GM21515 (cell line): ENCODE results near the gene SUPT3H.

Source experiments
- ATAC-seq: cut with Tn5 transposase; IDR thresholded peaks from one replicate; pipeline ENCODE4 v1.9.1; 2021; ENCODE audit not compliant: unreplicated experiment

The SUPT3H gene

DNA sequence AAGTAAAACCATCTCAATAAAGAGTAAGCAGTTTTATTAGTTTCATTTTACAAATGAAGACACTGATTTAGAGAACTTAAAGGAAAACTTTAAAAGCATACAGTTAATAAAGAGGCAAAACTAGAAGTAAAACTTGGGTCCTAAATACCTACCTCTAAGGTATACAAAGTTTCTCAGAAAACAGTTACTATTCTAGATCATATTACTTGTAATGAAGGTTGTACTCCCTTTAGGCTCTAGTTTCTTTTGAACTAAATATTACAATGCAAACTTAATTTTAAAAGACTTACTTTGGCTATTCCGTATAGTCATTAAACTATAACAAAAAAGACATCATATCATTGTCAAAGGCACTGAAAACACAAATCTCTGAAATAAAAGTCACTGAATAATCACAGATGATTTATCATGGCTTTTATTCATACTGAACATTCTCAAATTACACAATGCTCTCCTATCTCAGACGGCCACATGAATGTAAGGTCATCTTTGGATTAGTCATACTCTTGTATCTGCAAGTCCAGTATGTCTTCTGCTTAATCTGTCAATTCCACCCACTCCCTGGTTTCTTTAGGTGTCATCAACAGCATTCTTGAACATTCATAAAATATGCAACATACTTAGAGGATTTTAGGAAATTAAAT, 411.2 kb downstream of the SUPT3H start:
- ATAC-seq, result no peak

DNA sequence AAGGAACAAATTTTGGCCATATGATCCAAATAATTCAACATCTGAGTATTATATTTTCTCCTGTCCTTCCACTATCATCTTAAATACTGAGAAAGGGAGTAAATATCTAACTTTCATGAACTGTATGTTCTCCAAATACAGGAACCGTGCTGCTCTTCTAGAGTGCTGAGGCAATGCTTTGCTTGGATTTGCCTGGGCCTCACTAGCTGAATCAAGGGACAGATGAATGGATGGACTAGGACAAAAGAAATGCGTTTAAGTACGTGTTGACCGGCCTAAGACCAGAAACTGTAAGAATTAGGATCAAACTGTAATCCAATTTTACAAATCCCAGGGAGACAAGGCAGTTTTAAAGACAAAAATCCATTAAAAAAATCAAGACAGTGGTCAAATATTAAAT, 412.0 kb downstream of the SUPT3H start:
- no peak for ATAC-seq

DNA sequence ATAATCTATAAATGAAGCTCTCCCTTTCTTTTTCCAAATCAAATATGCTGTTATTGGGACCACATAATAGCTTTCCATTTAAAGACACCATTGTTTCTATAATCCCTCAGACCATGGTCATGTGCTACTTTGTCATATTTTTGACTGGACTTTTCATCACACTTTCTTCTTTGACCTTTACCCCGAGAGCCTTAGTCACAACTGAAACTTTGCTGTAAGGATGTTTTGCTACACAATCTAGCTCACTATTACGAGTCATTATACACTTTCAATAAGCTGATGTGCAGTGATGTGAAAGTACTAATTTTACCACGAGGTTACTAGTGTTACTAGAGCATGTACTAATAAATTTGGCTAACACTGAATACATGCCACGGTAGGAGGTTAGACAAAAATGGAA, 416.8 kb downstream of the SUPT3H start:
- ATAC-seq, result no peak

DNA sequence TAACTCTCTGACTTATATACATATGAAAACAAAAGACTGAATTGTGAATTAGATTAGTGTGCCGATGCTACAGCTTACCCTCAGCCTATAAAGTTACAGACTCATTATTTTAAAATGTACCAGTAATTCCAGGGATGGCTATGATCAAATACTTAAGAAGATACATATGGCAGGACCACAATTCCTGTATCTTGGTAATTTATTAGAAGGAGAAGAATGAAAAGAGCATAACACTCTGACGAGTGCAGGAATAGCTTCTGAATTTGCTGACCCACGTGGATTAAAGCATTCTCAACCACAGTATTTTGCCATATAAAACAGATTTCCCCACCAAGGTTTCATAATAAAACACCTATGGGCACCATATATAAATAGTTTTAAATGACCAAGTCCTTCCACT, 418.1 kb downstream of the SUPT3H start:
- ATAC-seq, result no peak

DNA sequence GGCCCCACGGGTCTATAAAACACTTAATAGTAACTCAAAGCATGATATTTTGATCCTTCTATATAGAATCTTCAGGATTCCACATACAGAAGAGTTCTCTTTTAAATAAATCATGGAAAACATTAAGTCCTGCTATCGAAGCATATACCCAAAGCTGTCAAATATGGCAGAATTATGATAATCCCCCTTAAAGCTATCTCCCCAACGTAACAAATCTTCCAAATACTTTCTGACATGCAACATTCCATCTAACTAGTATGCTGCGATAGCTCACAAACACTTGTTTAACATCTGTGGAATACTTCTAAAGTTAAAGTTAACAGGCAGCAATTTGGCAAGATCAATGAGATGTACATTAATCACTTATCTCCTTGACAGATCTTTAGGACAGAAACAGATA, 420.6 kb downstream of the SUPT3H start:
- ATAC-seq, result no peak

DNA sequence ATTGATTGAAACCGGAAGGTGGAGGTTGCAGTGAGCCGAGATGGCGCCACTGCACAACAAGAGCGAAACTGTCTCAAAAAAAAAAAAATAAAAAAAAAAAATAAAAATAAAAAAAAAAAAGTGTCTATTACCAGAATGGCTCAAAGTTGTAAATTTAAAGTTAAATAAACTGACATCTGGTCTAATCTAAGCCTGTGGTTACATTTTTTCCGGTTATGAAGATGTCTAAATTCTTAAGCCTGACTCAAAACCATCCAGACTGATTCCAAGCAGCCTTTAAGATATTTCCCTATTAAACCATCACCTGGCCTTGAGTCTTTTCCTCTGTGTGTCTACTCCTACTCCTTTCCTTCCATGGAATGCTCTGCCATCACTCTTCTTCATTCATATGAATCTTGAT, 421.3 kb downstream of the SUPT3H start:
- no peak for ATAC-seq

DNA sequence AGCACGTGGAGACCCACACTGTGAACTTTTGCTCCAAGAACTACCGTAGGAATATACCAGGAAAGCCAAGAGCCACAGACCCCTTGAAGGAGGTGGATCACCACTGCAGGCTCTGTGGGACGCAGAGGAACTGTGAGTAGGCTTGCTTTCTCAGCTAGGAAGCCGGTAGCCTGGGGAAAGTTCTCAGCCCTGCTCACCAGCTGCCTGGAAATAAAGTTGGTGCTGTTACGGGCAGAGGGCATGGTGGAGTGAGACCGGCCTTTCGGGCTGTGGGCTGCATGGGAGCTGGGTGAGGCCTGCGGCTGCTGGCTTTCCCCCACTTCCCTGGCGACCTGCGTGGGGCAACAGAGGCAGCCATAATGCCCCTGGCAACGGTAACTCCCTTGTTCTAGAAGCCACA, 422.6 kb downstream of the SUPT3H start:
- no peak for ATAC-seq

DNA sequence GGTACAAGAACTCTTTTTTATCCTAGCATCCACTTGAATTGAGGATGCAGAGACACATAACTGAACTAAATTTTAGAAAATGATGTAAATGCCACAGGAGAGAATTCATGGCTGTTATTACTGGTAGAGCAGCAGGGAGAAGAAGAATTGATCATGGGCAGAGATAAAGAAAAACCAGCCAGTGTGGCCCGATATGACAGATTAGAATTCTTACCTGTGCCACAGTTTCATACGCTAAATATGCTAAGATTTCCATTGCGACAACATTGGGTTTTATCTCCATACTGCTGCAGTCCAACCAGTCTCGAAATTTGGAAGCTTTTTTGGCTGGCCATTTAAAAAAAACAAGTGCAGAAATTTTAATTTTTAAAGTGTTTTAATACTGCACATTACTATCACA, 423.5 kb downstream of the SUPT3H start:
- ATAC-seq, result no peak

DNA sequence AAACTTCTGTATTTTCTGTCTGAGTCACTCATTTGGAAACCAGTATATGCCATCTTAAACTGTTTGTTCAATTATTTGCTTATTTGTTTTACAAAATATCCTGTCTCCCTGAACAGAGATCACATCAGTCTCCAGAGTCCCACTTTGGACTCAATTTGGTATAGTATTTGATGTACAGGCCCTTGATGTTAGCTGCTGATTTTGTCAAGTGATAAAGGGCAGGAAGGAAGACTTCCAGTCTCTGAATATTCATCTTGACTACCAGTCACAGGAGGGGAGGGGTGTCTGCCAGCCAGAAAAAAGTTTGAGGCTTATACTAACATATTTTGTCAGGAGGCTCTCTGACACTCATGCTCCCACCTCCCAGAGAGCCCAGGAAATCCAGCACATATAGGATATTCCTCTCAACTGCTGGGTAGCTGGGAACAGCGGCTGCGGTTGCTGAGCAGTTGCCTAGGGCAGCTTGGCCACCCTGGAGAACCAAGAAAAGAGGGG, 426.4 kb downstream of the SUPT3H start:
- no peak for ATAC-seq

DNA sequence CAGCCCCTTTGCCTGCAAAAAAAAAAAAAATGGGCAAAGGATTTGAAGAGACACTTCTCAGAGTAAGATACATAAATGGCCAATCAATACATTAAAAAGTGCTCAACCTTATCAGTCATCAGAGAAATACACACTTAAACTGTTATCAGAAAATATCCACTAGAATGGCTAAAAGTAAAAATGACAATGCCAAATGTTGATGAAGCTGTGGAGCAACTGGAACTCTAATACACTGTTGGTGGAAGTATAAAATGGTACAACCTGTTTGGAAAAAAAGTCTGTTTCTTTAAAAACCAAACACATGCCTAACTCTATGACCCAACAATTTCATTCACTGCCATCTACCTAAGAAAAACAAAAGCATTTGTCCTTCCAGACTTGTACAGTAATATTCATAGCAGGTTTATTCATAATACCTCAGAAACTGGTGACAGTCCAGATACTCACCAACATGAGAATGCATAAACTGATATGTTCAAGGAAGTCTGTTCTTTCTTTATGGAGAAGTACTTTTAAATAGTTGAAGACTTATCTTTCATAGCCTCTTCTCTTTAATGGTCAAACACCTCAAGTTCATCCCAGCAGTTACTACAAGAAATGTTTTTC, 428.0 kb downstream of the SUPT3H start:
- no peak for ATAC-seq

DNA sequence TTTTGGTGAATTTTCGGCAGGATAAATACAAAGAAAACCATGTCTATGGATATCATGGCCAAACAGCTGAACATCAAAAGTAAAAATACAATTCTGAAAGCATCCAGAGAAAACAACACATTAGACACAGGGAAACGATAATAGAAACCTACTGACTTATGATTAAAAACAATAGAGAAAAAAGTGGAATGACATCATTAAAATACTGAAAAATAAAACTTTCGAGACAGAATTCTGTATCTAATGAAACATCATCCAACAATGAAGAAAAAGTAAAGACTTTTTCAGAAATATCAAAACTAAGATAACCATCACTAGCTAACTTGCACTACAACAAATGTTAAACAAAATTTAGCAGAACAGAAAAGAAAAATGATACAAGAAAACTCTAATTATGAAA, 434.2 kb downstream of the SUPT3H start:
- no peak for ATAC-seq

DNA sequence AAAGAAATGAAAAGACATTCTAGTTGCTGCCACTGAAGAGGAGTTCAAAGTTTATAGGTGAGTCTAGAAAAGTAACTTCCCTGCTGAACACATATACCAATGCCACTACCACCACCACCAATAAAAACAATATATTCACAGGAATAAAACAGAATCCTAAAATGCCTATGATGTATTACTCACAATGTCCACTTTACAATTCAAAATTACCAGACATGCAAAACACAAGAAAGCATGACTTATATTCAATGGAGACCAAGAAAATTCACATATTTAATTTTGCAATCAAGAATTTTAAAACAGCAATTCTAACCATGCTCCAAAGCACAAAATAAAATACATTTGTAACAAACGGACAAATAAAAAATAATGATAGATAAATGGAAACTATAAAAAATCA, 434.9 kb downstream of the SUPT3H start:
- ATAC-seq, result no peak

DNA sequence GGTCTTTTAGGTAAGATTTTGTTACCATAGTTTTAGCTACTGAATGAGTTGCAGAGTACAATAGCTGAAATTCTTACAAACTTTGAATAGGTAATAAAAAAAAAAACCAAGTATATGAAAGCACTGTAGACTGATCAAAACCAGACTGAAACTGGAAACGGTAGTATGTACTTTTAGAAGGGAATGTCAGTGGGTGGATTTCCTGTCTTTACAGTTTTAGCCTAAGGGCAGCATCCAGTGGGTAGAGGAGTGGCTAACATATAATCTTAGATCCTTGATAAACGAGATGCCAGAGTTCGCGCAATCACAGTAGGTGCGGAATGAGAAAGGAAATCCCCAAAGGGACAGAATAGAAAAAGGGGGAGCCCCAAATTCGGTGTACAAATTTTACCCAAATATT, 435.5 kb downstream of the SUPT3H start:
- no peak for ATAC-seq

DNA sequence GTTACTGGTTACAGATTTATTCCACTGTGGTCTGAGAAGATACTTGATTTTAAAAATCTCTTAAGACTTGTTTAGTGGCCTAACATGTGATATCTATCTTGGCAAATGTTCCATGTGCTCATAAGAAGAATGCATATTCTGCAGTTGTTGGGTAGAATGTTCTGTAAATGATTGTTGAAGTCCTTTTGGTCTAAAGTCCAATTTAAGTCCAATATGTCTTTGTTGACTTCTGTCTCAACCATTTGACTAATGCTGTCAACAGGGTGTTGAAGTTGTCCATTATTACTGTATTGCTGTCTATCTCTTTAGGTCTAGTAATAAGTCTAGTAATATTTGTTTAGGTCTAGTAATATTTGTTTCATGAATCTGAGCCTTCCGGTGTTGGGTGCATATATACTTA, 437.4 kb downstream of the SUPT3H start:
- ATAC-seq, result no peak

DNA sequence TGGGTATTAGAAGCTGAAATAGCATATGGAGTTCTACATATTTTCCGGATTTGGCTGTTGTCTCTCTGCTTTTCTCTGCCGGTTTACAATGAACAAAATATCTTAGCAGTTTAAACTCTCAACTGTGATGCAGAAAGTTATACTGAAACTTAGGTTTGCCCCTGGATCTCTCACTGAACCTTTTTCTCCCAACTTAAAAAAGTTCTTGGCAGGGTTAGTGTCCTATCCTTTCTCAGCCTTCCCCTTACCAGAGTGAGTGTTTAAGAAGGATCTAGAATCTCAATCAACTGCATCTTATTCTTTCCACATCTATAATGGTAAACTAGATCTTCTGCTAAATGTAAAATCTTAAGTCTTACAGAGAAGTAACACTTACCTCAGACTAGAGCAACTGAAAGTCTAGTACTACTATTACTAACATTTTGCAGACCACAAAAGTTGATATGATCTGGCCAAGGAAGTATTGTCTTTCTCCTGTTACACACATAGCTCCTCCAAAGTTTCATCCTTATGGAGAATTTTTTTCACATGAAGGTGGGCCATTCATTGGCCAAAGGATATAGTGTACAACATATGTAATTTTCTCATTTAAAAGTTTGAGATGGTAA, 441.9 kb downstream of the SUPT3H start:
- no peak for ATAC-seq

DNA sequence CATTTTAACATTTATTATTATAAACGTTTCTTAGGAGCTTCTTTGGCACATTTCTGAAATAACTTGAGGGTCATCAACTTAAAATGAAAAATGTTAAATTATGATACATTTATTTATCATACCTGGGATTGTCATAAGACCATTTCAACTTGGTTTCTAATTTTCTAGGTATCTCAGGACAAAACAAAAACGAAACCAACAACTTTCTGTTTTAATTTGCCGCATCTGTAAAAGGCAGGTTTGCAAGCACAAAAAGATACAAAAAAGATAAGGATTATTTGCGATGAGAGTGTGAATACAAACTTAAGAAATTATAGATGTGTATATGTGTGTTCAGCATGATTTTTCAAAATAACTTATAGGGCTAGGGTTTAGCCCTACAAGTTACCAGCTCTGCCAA, 444.6 kb downstream of the SUPT3H start:
- ATAC-seq, result no peak

DNA sequence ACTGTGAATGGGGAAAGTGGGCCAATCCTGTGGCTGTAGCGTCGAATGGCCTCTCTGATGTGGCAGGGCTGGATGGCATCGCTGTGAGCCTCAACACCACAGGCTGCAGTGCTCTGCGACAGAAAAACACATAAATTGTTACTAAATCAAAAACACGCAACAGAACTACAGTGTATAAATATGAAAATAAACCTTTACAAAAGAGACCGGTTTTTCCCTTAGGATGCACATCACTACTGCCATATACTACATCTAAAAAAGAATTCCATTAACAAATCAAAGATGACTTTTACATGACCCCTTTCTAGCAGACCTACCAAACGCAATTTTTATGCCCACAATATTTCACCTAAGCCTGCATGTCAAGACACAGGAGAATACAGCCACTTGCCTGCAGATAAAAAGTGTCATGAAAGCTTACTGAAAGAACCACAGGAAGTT, 445.1 kb downstream of the SUPT3H start:
- no peak for ATAC-seq

DNA sequence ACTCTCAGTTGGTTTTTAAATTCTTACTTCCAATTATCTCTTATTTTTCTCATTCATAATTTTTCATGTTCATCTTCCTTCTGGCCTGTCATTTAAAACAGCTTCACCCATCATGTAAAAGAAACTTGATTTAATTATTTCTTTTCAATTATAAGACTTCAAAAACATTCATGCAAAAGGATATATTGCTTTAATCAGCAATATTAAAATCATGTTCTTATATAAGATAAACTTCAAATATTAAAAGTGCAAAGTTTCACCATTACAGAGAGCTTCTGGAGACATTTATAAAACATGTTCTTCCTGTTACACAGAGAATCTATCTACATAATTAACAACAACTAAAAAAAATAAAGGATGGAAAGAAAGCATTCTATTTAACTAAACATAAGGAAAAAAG, 446.3 kb downstream of the SUPT3H start:
- ATAC-seq, result no peak

DNA sequence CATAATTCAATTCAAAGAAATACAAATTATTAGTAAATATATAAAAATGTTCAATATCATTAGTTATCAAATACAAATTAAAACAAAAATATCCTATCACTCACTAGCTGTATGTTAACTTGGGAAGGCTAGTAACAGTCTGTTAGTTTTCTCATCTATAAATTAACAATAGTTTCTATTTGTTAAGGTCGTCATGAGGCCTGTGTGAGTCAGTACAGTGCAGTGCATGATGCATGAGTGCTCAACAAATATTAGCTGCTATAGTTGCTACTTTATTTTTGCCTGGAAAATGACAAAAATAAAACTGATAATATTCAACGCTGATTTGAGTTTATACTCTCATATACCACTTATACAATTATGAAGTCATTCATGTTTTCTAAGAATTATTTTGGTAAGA, 451.2 kb downstream of the SUPT3H start:
- no peak for ATAC-seq

DNA sequence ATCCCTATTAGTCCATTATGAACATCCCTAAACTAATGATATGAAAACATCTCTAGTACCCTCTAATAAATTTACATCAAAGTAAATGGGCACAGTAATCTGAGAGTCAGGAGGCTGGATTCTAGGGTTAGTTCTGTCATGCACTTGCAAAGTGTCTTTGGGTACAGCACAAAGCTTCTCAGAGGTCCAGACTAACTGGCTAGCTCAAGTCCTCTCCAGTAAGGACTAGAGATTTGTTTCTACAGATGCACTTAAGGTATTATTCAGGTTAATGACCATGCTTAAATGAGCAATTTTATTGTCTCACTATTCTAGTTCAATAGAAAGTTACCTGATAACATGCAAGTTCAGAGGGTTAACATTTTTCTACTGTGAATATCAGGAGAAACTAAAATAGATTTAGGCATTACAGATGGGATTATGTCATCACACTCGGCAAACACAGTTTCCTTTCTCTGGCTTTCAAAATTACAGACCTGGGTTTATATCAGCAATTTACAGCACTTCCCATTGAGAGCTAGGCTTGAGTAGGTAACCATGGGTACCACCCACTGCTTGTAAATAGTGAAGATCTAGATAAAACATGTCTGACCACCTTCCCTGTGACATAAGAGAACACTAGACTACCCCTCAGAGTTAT, 452.5 kb downstream of the SUPT3H start:
- ATAC-seq, result no peak

DNA sequence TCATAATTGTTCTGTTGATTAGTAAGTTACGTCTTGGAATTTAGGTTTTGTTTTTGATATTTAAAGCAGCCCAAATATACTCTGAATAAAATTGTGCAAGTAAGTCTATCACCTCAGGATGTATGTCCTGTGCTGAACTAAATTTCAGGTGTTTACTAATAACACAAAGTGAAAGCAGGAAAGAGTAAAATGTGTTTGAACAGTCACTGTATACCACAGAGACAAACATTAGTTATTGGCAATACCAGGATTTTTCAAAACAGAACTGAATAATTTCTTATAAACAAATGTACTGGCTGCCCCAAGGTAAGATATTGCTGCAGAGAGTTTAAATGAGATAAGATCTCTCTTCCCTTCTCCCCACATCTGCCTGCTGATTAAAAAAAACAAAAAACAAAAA, 454.3 kb downstream of the SUPT3H start:
- no peak for ATAC-seq

DNA sequence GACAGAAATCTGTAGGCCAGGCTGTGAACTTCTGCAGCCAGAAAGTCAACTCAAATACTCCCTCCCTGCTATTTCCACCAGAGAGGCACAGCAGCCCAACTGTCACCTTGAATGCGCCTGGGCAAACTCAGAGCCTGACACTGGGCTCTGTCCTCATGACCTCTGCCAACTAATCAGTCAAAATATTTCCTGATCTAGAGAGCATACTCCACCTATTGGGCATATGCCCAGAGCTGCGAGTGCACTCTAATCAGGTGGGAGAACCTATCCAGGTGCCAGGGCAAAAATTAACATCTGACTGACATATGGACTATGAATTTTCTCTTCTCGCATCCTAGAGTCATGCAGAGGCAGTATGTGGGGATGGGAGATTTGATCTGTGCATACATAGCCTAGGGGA, 455.9 kb downstream of the SUPT3H start:
- ATAC-seq, result no peak
